HEK293 (cell line): ENCODE measurements around the gene YWHAG.

Experiments used
- CTCF ChIA-PET: fragments of 350-600 bp; formaldehyde crosslinking; extraction: SDS; loops from one replicate; lab custom pipeline; 2021; ENCODE audit warnings: antibody characterized with exemption; lab: Yijun Ruan, JAX
- POLR2A ChIA-PET: fragments of 300-600 bp; formaldehyde crosslinking; extraction: SDS; loops from one replicate; lab custom pipeline; 2020; ENCODE audit warnings: antibody characterized with exemption, inconsistent platforms; lab: Yijun Ruan, JAX
- H3K27ac ChIP-seq: fragments of 200-500 bp; sonication (Bioruptor generic); 2 replicates; pipeline ENCODE4 v1.5.1; 2014; ENCODE audit warnings: low read depth, low read length, control low read depth, inconsistent platforms; ENCODE audit errors: extremely low read depth
- H3K36me3 ChIP-seq, 2 experiments: fragments of 200-500 bp in 1 of 2; sonication (Bioruptor generic) in 1 of 2; 1 replicate in 1 of 2; 2 replicates in 1 of 2; pipeline ENCODE4 v1.5.1; 2014 to 2017; ENCODE audit warnings: inconsistent platforms in 2 of 2, low read length in 2 of 2; ENCODE audit not compliant: control insufficient read depth in 2 of 2, insufficient read depth in 1 of 2
- H3K4me1 ChIP-seq: fragments of 200-500 bp; sonication (Bioruptor generic); 2 replicates; pipeline ENCODE4 v1.5.1; 2014; ENCODE audit warnings: mild to moderate bottlenecking, low read length, inconsistent platforms; ENCODE audit not compliant: control insufficient read depth, insufficient read depth
- H3K4me3 ChIP-seq: 2 replicates; pipeline ENCODE4 v1.5.1; 2011; ENCODE audit warnings: low read depth, mild to moderate bottlenecking, control low read depth, low read length, moderate library complexity
- H3K9me3 ChIP-seq: fragments of 200-500 bp; sonication (Bioruptor generic); 2 replicates; pipeline ENCODE4 v1.5.1; 2014; ENCODE audit warnings: low read depth, low read length, inconsistent platforms; ENCODE audit not compliant: control insufficient read depth, insufficient read depth
- EGR2 ChIP-seq: fragments of 450-650 bp; formaldehyde crosslinking; IDR thresholded peaks from 2 replicates; pipeline ENCODE4 v1.5.1; 2016; ENCODE audit warnings: low read depth, missing biosample characterization, missing genetic modification characterization
- KLF10 ChIP-seq: fragments of 450-650 bp; IDR thresholded peaks from 2 replicates; pipeline ENCODE4 v1.5.1; 2018; ENCODE audit warnings: missing biosample characterization, mild to moderate bottlenecking, missing genetic modification characterization
- SCRT1 ChIP-seq: fragments of 450-650 bp; formaldehyde crosslinking; IDR thresholded peaks from 2 replicates; pipeline ENCODE4 v1.5.1; 2016; ENCODE audit warnings: missing biosample characterization, missing genetic modification characterization, borderline replicate concordance
- YY1 ChIP-seq: fragments of 450-650 bp; formaldehyde crosslinking; IDR thresholded peaks from 2 replicates; pipeline ENCODE4 v1.5.1; 2018; ENCODE audit warnings: missing biosample characterization, missing genetic modification characterization
- ZBTB20 ChIP-seq: fragments of 450-650 bp; formaldehyde crosslinking; IDR thresholded peaks from 2 replicates; pipeline ENCODE4 v1.5.1; 2016; ENCODE audit warnings: missing biosample characterization, missing genetic modification characterization
- ZBTB44 ChIP-seq: fragments of 450-650 bp; IDR thresholded peaks from 2 replicates; pipeline ENCODE4 v1.5.1; 2018; ENCODE audit warnings: missing biosample characterization, mild to moderate bottlenecking, missing genetic modification characterization
- ZEB2 ChIP-seq: fragments of 450-650 bp; formaldehyde crosslinking; IDR thresholded peaks from 2 replicates; pipeline ENCODE4 v1.5.1; 2016; ENCODE audit warnings: missing biosample characterization, missing genetic modification characterization
- ZNF10 ChIP-seq: fragments of 450-650 bp; formaldehyde crosslinking; IDR thresholded peaks from 2 replicates; pipeline ENCODE4 v1.5.1; 2017; ENCODE audit warnings: missing biosample characterization, missing genetic modification characterization
- ZNF16 ChIP-seq: fragments of 450-650 bp; formaldehyde crosslinking; IDR thresholded peaks from 2 replicates; pipeline ENCODE4 v1.5.1; 2016; ENCODE audit warnings: low read depth, missing biosample characterization, missing genetic modification characterization
- ZNF175 ChIP-seq: fragments of 450-650 bp; formaldehyde crosslinking; IDR thresholded peaks from 2 replicates; pipeline ENCODE4 v1.5.1; 2016; ENCODE audit warnings: missing biosample characterization, missing genetic modification characterization
- ZNF280C ChIP-seq: fragments of 450-650 bp; formaldehyde crosslinking; IDR thresholded peaks from 2 replicates; pipeline ENCODE4 v1.5.1; 2016; ENCODE audit warnings: missing biosample characterization, missing genetic modification characterization
- ZNF292 ChIP-seq: fragments of 450-650 bp; formaldehyde crosslinking; IDR thresholded peaks from 2 replicates; pipeline ENCODE4 v1.5.1; 2016; ENCODE audit warnings: low read depth, missing biosample characterization, missing genetic modification characterization, borderline replicate concordance
- ZNF350 ChIP-seq: fragments of 450-650 bp; formaldehyde crosslinking; IDR thresholded peaks from 2 replicates; pipeline ENCODE4 v1.5.0; 2017; ENCODE audit warnings: missing biosample characterization, mild to moderate bottlenecking, missing genetic modification characterization
- ZNF354C ChIP-seq: fragments of 450-650 bp; formaldehyde crosslinking; IDR thresholded peaks from 2 replicates; pipeline ENCODE4 v1.5.1; 2016; ENCODE audit warnings: missing biosample characterization, missing genetic modification characterization, low read depth, borderline replicate concordance
- ZNF366 ChIP-seq: fragments of 450-650 bp; formaldehyde crosslinking; conservative IDR thresholded peaks from 2 replicates; pipeline ENCODE4 v1.5.1; 2016; ENCODE audit warnings: missing biosample characterization, missing genetic modification characterization
- ZNF37A ChIP-seq: fragments of 450-650 bp; IDR thresholded peaks from 2 replicates; pipeline ENCODE4 v1.5.1; 2018; ENCODE audit warnings: missing biosample characterization, missing genetic modification characterization
- ZNF416 ChIP-seq: fragments of 450-650 bp; formaldehyde crosslinking; IDR thresholded peaks from 2 replicates; pipeline ENCODE4 v1.5.1; 2016; ENCODE audit warnings: missing biosample characterization, missing genetic modification characterization
- ZNF473 ChIP-seq: fragments of 450-650 bp; formaldehyde crosslinking; IDR thresholded peaks from 2 replicates; pipeline ENCODE4 v1.5.1; 2017; ENCODE audit warnings: missing biosample characterization, missing genetic modification characterization
- ZNF629 ChIP-seq: fragments of 450-650 bp; formaldehyde crosslinking; IDR thresholded peaks from 2 replicates; pipeline ENCODE4 v1.5.1; 2017; ENCODE audit warnings: missing biosample characterization, missing genetic modification characterization
- ZNF670 ChIP-seq: fragments of 450-650 bp; formaldehyde crosslinking; IDR thresholded peaks from 2 replicates; pipeline ENCODE4 v1.5.1; 2016; ENCODE audit warnings: missing biosample characterization, missing genetic modification characterization, low read depth
- ZNF692 ChIP-seq: fragments of 450-650 bp; formaldehyde crosslinking; IDR thresholded peaks from 2 replicates; pipeline ENCODE4 v1.5.1; 2016; ENCODE audit warnings: missing biosample characterization, missing genetic modification characterization

The YWHAG gene

GRCh38 chr7:76356823-76357222 is 2.0 kb downstream of the YWHAG start (continued):
- TF ChIP-seq ZBTB44 (tag by site-specific recombination) (0 out of 2 replicates have a peak, but pooled peaks have one; percentile 30), ZNF37A (tag by site-specific recombination) (no peak), ZNF629 (tag by site-specific recombination) (peak; percentile 83), ZNF692 (tag by site-specific recombination) (no peak)

- ChIA-PET POLR2A (interaction anchor here (1.1 kb wide), 1 partner anchor 38 kb away, joined by 3 read pairs; no protein-coding TSS in a partner anchor), CTCF (interaction anchor here (0.7 kb wide), 2 partner anchors 91 to 158 kb away, joined by 3 read pairs; no protein-coding TSS in a partner anchor)
- TF ChIP-seq ZNF366 (no peak), EGR2 (tag by site-specific recombination) (no peak), ZNF350 (tag by site-specific recombination) (no peak), ZNF37A (tag by site-specific recombination) (no peak), ZNF354C (tag by site-specific recombination) (no peak), ZBTB20 (no peak), YY1 (tag by site-specific recombination) (no peak)
- Histone ChIP-seq H3K9me3 (no peaks in the 10 kb centered on the region), H3K4me1 (peaks cover 3% of the 10 kb centered on the region; the same call in 1 of the 2 replicates), H3K4me3 (no peak overlapping the region), H3K27ac (no peak overlapping the region), H3K36me3 (peaks cover 0 to 28% of the 10 kb centered on the region in 2 experiments)
Measured at GRCh38 chr7:76356115-76356514, 2.7 kb downstream of the YWHAG start.

GRCh38 chr7:76354981-76355730 is 3.6 kb downstream of the YWHAG start:
- CTCF ChIA-PET: interaction anchor here (0.7 to 1.2 kb wide), 2 partner anchors 41 to 177 kb away, joined by 3 read pairs; no protein-coding TSS in a partner anchor
- POLR2A ChIA-PET: no interaction called here
- H3K4me1 ChIP-seq: peaks cover 3% of the 10 kb centered on the region; the same call in 1 of the 2 replicates
- TF ChIP-seq ZNF16 (no peak), ZNF280C (no peak), ZNF416 (tag by site-specific recombination) (no peak), ZNF670 (no peak), ZEB2 (tag by site-specific recombination) (no peak), ZNF175 (no peak), KLF10 (tag by site-specific recombination) (no peak), SCRT1 (tag by site-specific recombination) (no peak), ZNF292 (tag by site-specific recombination) (no peak), ZNF10 (tag by site-specific recombination) (no peak), ZNF473 (no peak)
- H3K4me3 ChIP-seq: no peak overlapping the region
- H3K36me3 ChIP-seq: peaks cover 0 to 35% of the 10 kb centered on the region in 2 experiments
- H3K9me3 ChIP-seq: no peaks in the 10 kb centered on the region
- no peak overlapping the region for H3K27ac ChIP-seq
